Sigmoid colon (tissue), 7 donors: ENCODE data around the gene SGSM2. TPM values are rescaled to one million over a fixed set of nuclear protein-coding genes. Genes with fewer than 3 reads are reported as not detected.

Experiments used
- DNase-seq: peaks from one replicate; pipeline ENCODE4 v3.0.0-alpha.2; 2019
- H3K27ac ChIP-seq, 4 donors: fragments of 200-600 bp; sonication (generic); one replicate each; pipeline ENCODE4 v1.5.1; 2016 to 2019; ENCODE audit warnings: mild to moderate bottlenecking in 1 of 4
- H3K27me3 ChIP-seq, 3 donors: fragments of 200-600 bp; sonication (generic); one replicate each; pipeline ENCODE4 v1.5.1; 2019; ENCODE audit warnings: mild to moderate bottlenecking in 1 of 3
- H3K36me3 ChIP-seq, 4 donors: fragments of 200-600 bp; sonication (generic); one replicate each; pipeline ENCODE4 v1.5.1; 2016 to 2019
- H3K4me1 ChIP-seq, 4 donors: fragments of 200-600 bp; sonication (generic); one replicate each; pipeline ENCODE4 v1.5.1; 2017 to 2019
- H3K4me3 ChIP-seq, 4 donors: fragments of 200-600 bp; sonication (generic); one replicate each; pipeline ENCODE4 v1.5.1; 2017 to 2019; ENCODE audit warnings: mild to moderate bottlenecking in 2 of 4, moderate library complexity in 1 of 4
- H3K9me3 ChIP-seq, 4 donors: fragments of 200-600 bp in 3 of 4; sonication (generic) in 3 of 4; one replicate each; pipeline versions ENCODE4 v1.5.1 to v1.6.1; 2013 to 2019
- EP300 ChIP-seq, 4 donors: sonication (generic); formaldehyde crosslinking; IDR thresholded peaks; one replicate each; pipeline ENCODE4 v1.6.1; 2017; ENCODE audit warnings: antibody characterized with exemption in 4 of 4
- POLR2A ChIP-seq, 2 donors: fragments of 450-650 bp; IDR thresholded peaks; one replicate each; pipeline ENCODE4 v1.6.1; 2016; ENCODE audit warnings: antibody characterized with exemption in 2 of 2, mild to moderate bottlenecking in 2 of 2, moderate library complexity in 2 of 2
- POLR2AphosphoS5 ChIP-seq, 4 donors: sonication (generic); formaldehyde crosslinking; IDR thresholded peaks; one replicate each; pipeline ENCODE4 v1.6.1; 2017; ENCODE audit warnings: antibody characterized with exemption in 4 of 4
- WGBS, 2 donors: extraction: QIAGEN DNeasy Blood & Tissue Kit; methylation state at CpG; one replicate each; pipeline ENCODE4 v1.1.7; 2013; 5-methylcytosine and 5-hydroxymethylcytosine counted together
- intact Hi-C: fragments of 100-400 bp; cut with DNase I; formaldehyde crosslinking; loops from one replicate; pipeline ENCODE4 v1.15.1; 2023
- polyA plus RNA-seq, 3 donors: library from polyadenylated mRNA; stranded (reverse); fragments of 200-250 nt; gene quantifications; one replicate each; pipeline ENCODE4 v1.2.3, GENCODE V29; 2013
- total RNA-seq, 4 donors: library from RNA; depleted of rRNA; stranded (reverse); fragments of >200 nt; gene quantifications; one replicate each; pipeline ENCODE4 v1.1.0, GENCODE V29; 2016
- TF ChIP-seq, protein P1 (sequence below), 4 experiments: fragments of 450-650 bp in 3 of 4; fragments of 200-600 bp in 1 of 4; IDR thresholded peaks; one replicate each; pipeline ENCODE4 v1.5.1; 2016 to 2019; ENCODE audit warnings: antibody characterized with exemption in 4 of 4, mild to moderate bottlenecking in 3 of 4, moderate library complexity in 2 of 4
- donor health status: healthy with polysubstance abuse.
- donor health status: Bipolar disorder and iron deficiency.
- donor health status: healthy.

Gene SGSM2
- total and polyA plus RNA-seq, 7 donors = 6.2 to 79.8 (median 43.9) TPM

- no peak overlapping the region for H3K4me3 ChIP-seq
- H3K27ac ChIP-seq = no peak overlapping the region
- intact Hi-C loops = loop anchor here (5.0 kb wide), 1 partner anchor 299 kb away; no protein-coding TSS in a partner anchor
- TF ChIP-seq POLR2AphosphoS5 (IDR thresholded peaks at IDR 0.05) (no peak), POLR2A (IDR thresholded peaks at IDR 0.05) (no peak), EP300 (IDR thresholded peaks at IDR 0.05) (no peak)
- TF ChIP-seq, protein P1, sequence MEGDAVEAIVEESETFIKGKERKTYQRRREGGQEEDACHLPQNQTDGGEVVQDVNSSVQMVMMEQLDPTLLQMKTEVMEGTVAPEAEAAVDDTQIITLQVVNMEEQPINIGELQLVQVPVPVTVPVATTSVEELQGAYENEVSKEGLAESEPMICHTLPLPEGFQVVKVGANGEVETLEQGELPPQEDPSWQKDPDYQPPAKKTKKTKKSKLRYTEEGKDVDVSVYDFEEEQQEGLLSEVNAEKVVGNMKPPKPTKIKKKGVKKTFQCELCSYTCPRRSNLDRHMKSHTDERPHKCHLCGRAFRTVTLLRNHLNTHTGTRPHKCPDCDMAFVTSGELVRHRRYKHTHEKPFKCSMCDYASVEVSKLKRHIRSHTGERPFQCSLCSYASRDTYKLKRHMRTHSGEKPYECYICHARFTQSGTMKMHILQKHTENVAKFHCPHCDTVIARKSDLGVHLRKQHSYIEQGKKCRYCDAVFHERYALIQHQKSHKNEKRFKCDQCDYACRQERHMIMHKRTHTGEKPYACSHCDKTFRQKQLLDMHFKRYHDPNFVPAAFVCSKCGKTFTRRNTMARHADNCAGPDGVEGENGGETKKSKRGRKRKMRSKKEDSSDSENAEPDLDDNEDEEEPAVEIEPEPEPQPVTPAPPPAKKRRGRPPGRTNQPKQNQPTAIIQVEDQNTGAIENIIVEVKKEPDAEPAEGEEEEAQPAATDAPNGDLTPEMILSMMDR (IDR thresholded peaks at IDR 0.05) = no peak
- 96 to 97% methylated on average over 6 of the region's 6 CpGs for whole genome bisulfite sequencing, 2 donors
- no peaks in the 10 kb centered on the region for H3K27me3 ChIP-seq
- no peaks in the 10 kb centered on the region for H3K4me1 ChIP-seq
- peaks cover 0 to 2% (median 0%) of the 10 kb centered on the region in 4 donors for H3K36me3 ChIP-seq
- H3K9me3 ChIP-seq = no peaks in the 10 kb centered on the region
- no peak for DNase-seq
Observed at GRCh38 chr17:2351269-2351668, 14.0 kb downstream of the SGSM2 start.

DNA sequence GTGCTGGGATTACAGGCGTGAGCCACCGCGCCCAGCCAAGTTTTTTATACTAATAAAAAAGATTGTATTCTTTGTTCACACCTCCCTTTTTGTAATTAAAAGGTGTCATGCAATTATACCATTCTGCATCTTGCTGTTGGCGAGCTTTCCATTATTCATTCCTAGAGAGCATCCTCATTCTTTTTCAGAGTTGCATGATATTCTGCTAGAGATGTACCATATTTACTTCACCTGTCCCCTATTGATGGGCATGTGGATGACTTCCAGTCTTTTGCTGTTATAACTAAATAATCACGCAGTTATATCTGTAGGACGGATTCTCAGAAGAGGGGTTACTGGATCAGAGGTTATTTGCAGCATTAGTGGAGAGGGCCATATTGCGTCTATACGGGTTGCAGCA is 17.0 kb downstream of the SGSM2 start:
- Histone ChIP-seq H3K27ac (no peak overlapping the region), H3K27me3 (no peaks in the 10 kb centered on the region), H3K9me3 (no peaks in the 10 kb centered on the region), H3K36me3 (no peaks in the 10 kb centered on the region), H3K4me1 (peaks cover 0 to 9% (median 6%) of the 10 kb centered on the region in 4 donors), H3K4me3 (no peak overlapping the region)
- no peak for DNase-seq
- intact Hi-C loops = loop anchor here (5.0 kb wide), 1 partner anchor 302 kb away; no protein-coding TSS in a partner anchor
- whole genome bisulfite sequencing, 2 donors = 67 to 91% methylated on average over 8 of the region's 8 CpGs
- TF ChIP-seq POLR2AphosphoS5 (IDR thresholded peaks at IDR 0.05) (no peak), POLR2A (IDR thresholded peaks at IDR 0.05) (no peak), EP300 (IDR thresholded peaks at IDR 0.05) (no peak)
- TF ChIP-seq, protein P1 (IDR thresholded peaks at IDR 0.05) = no peak

GRCh38 chr17:2357237-2357636 is 19.9 kb downstream of the SGSM2 start:
- H3K27me3 ChIP-seq = no peaks in the 10 kb centered on the region
- intact Hi-C loops = no loop called here
- TF ChIP-seq POLR2A (IDR thresholded peaks at IDR 0.05) = no peak
- no peak for TF ChIP-seq EP300 (IDR thresholded peaks at IDR 0.05)
- TF ChIP-seq POLR2AphosphoS5 (IDR thresholded peaks at IDR 0.05) = no peak
- TF ChIP-seq, protein P1 (IDR thresholded peaks at IDR 0.05) = no peak
- 97 to 99% methylated on average over 4 of the region's 4 CpGs for WGBS, 2 donors
- H3K27ac ChIP-seq = no peak overlapping the region
- H3K4me1 ChIP-seq = peaks cover 0 to 16% (median 12%) of the 10 kb centered on the region in 4 donors
- no peak overlapping the region for H3K4me3 ChIP-seq
- no peaks in the 10 kb centered on the region for H3K9me3 ChIP-seq
- DNase-seq = no peak
- H3K36me3 ChIP-seq = no peaks in the 10 kb centered on the region

DNA sequence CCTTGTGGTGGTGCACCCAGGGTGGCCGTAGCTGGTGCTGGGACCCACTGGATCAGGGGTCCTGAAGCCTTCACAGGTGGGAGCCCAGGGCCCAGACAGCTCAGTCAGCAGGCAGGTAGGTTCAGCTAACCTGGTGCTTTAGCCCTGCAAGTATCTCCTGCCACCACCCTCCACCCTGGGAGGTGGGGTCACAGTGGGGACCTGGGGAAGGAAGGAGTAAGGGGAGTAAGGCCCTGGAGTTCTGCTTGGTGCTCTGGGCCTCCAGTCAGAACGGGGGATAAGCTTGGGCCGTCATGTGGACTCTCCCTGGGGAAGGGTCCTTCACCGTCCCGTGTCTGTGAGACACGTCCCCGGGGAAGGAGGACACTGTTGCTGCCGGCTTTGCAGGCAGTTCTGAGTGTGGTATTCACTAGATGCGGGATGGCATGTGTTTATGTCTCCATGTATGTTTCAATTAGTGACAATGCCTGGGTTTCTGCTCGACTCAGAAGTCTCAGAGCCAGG is 20.7 kb downstream of the SGSM2 start:
- H3K9me3 ChIP-seq = no peaks in the 10 kb centered on the region
- no peak overlapping the region for H3K4me3 ChIP-seq
- no peak for DNase-seq
- no peaks in the 10 kb centered on the region for H3K27me3 ChIP-seq
- intact Hi-C loops = no loop called here
- H3K36me3 ChIP-seq = peaks cover 0 to 6% (median 2%) of the 10 kb centered on the region in 4 donors
- peaks cover 0 to 16% (median 12%) of the 10 kb centered on the region in 4 donors for H3K4me1 ChIP-seq
- TF ChIP-seq POLR2A (IDR thresholded peaks at IDR 0.05) (no peak), POLR2AphosphoS5 (IDR thresholded peaks at IDR 0.05) (no peak), EP300 (IDR thresholded peaks at IDR 0.05) (no peak)
- TF ChIP-seq, protein P1 (IDR thresholded peaks at IDR 0.05) = no peak
- H3K27ac ChIP-seq = no peak overlapping the region
- 92 to 94% methylated on average over 10 of the region's 10 CpGs for WGBS, 2 donors
